RKO (cell line): Measurements from ENCODE around the gene EFCAB13.
A peak's percentile ranks its signal among the peaks of the same experiment; 100 is the strongest.
"Not testable (repeated sequence)": the region's sequence is repeated elsewhere in the genome, so short reads cannot be mapped to it uniquely, and the experiment has no call there.

Experiments used
- DNase-seq: peaks from one replicate; pipeline ENCODE4 v3.0.0-alpha.2; 2016; ENCODE audit warnings: low spot score

The EFCAB13 gene

GRCh38 chr17:47325176-47325575, 1.4 kb downstream of the EFCAB13 start:
- no peak for DNase-seq

GRCh38 chr17:47330548-47330947, 6.8 kb downstream of the EFCAB13 start:
- DNase-seq = no peak

- no peak for DNase-seq
These were observed 8.5 kb downstream of the EFCAB13 start for GRCh38 chr17:47332287-47332686.

GRCh38 chr17:47335101-47335936, 11.6 kb downstream of the EFCAB13 start:
- no peak for DNase-seq

- DNase-seq = no peak
These were observed 14.3 kb downstream of the EFCAB13 start for GRCh38 chr17:47338026-47338425.

GRCh38 chr17:47352848-47353247, 29.1 kb downstream of the EFCAB13 start:
- DNase-seq = no peak

- DNase-seq = no peak
These were observed 34.9 kb downstream of the EFCAB13 start for GRCh38 chr17:47358652-47359051.

- peak; percentile 51 for DNase-seq
These were observed 39.4 kb downstream of the EFCAB13 start for GRCh38 chr17:47363171-47363570.

- DNase-seq = no peak
These were observed 43.5 kb downstream of the EFCAB13 start for GRCh38 chr17:47367257-47367656.

GRCh38 chr17:47368262-47368661, 44.5 kb downstream of the EFCAB13 start:
- DNase-seq = no peak

GRCh38 chr17:47370899-47371298, 47.1 kb downstream of the EFCAB13 start:
- DNase-seq = not testable (repeated sequence)

- DNase-seq = no peak
These were observed 49.2 kb downstream of the EFCAB13 start for GRCh38 chr17:47373002-47373401.

- no peak for DNase-seq
These were observed 52.5 kb downstream of the EFCAB13 start for GRCh38 chr17:47376247-47376646.

GRCh38 chr17:47388825-47389224, 65.1 kb downstream of the EFCAB13 start:
- DNase-seq = no peak

GRCh38 chr17:47397532-47398128, 73.9 kb downstream of the EFCAB13 start:
- DNase-seq = not testable (repeated sequence)

GRCh38 chr17:47400333-47400732, 76.6 kb downstream of the EFCAB13 start:
- DNase-seq = no peak

GRCh38 chr17:47401100-47401499, 77.3 kb downstream of the EFCAB13 start:
- no peak for DNase-seq

GRCh38 chr17:47404006-47404405, 80.3 kb downstream of the EFCAB13 start:
- no peak for DNase-seq

- no peak for DNase-seq
These were observed 81.1 kb downstream of the EFCAB13 start for GRCh38 chr17:47404875-47405274.

GRCh38 chr17:47413872-47414271, 90.1 kb downstream of the EFCAB13 start:
- DNase-seq = no peak

- no peak for DNase-seq
These were observed 90.9 kb downstream of the EFCAB13 start for GRCh38 chr17:47414612-47415011.

- DNase-seq = no peak
These were observed 99.9 kb downstream of the EFCAB13 start for GRCh38 chr17:47423406-47424295.

GRCh38 chr17:47425233-47425632, 101.5 kb downstream of the EFCAB13 start:
- not testable (repeated sequence) for DNase-seq
